Osteoblast (primary cell): Measurements from ENCODE around the gene CCL2. TPM values are rescaled to one million over a fixed set of nuclear protein-coding genes. Genes with fewer than 3 reads are reported as not detected.

Experiments
- DNase-seq: peaks from one replicate; pipeline ENCODE4 v3.0.0; 2011; ENCODE audit warnings: low spot score, mixed read lengths; ENCODE audit not compliant: insufficient read length; ENCODE audit errors: missing footprints
- H2AFZ ChIP-seq: 2 replicates; pipeline ENCODE4 v1.6.0; 2011; ENCODE audit warnings: mild to moderate bottlenecking, low read length
- H3K27ac ChIP-seq: 2 replicates; pipeline ENCODE4 v1.5.1; 2011; ENCODE audit warnings: mild to moderate bottlenecking, low read depth, low read length, moderate library complexity
- H3K27me3 ChIP-seq: 2 replicates; pipeline ENCODE4 v1.6.0; 2012; ENCODE audit warnings: mild to moderate bottlenecking, control low read depth, inconsistent platforms, low read length, moderate library complexity; ENCODE audit not compliant: insufficient read depth
- H3K36me3 ChIP-seq: 2 replicates; pipeline ENCODE4 v1.5.1; 2011; ENCODE audit warnings: mild to moderate bottlenecking, low read length, control low read depth, moderate library complexity; ENCODE audit not compliant: insufficient read depth
- H3K4me1 ChIP-seq: 2 replicates; pipeline ENCODE4 v1.5.1; 2011; ENCODE audit warnings: mild to moderate bottlenecking, low read length, control low read depth, moderate library complexity; ENCODE audit not compliant: insufficient read depth
- H3K4me2 ChIP-seq: 2 replicates; pipeline ENCODE4 v1.6.0; 2011; ENCODE audit warnings: mild to moderate bottlenecking, low read length; ENCODE audit not compliant: insufficient read depth
- H3K4me3 ChIP-seq: fragments of 200-600 bp; sonication (generic); 3 replicates; pipeline ENCODE4 v1.5.1; 2012; ENCODE audit warnings: mild to moderate bottlenecking, low read length, inconsistent platforms; ENCODE audit not compliant: insufficient read depth
- H3K79me2 ChIP-seq: 2 replicates; pipeline ENCODE4 v1.6.0; 2012; ENCODE audit warnings: mild to moderate bottlenecking, low read length, control low read depth, inconsistent platforms; ENCODE audit not compliant: insufficient read depth
- H3K9me3 ChIP-seq: 2 replicates; pipeline ENCODE4 v1.5.1; 2011; ENCODE audit warnings: low read depth, low read length, control low read depth
- H4K20me1 ChIP-seq: 2 replicates; pipeline ENCODE4 v1.6.0; 2012; ENCODE audit warnings: mild to moderate bottlenecking, low read length, control low read depth; ENCODE audit not compliant: insufficient read depth
- total RNA-seq: library from RNA; depleted of rRNA; stranded (reverse); fragments of >200 nt; gene quantifications from 2 replicates; pipeline ENCODE4 v1.2.3, GENCODE V29; 2012
- TF ChIP-seq, protein P1 (sequence below): IDR thresholded peaks from 2 replicates; pipeline ENCODE4 v1.5.1; 2011; ENCODE audit warnings: mild to moderate bottlenecking, low read depth, low read length, moderate library complexity; ENCODE audit errors: extremely low read depth

CCL2 gene
- total RNA-seq, 1 donor: 70.9 TPM

DNA sequence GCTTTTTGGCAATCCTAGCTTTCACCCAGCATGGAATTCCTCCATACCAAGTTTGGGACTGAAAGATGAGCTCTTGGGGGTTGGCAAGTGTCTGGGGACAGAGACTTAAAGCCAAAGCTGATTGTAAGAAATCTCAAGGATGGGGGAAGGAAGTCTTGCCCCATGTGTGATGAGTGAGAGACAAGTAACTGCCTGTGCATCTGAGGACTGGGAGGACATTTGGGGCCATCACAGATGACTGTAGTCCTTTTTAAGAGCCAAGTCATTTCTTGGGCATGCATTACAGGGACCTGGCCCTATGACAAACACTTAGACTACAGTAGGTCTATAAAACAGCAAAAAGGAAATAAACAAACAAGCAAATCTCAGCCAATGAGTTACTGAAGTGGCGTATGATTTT lies 36.3 kb upstream of the CCL2 start:
- Histone ChIP-seq H3K4me3 (no peak overlapping the region), H3K27me3 (no peaks in the 10 kb centered on the region), H2AFZ (no peak overlapping the region), H3K4me1 (no peaks in the 10 kb centered on the region), H3K79me2 (no peaks in the 10 kb centered on the region), H4K20me1 (no peaks in the 10 kb centered on the region), H3K4me2 (no peak overlapping the region), H3K36me3 (no peaks in the 10 kb centered on the region), H3K9me3 (no peaks in the 10 kb centered on the region), H3K27ac (no peak overlapping the region)
- DNase-seq: no peak
- TF ChIP-seq, protein P1, sequence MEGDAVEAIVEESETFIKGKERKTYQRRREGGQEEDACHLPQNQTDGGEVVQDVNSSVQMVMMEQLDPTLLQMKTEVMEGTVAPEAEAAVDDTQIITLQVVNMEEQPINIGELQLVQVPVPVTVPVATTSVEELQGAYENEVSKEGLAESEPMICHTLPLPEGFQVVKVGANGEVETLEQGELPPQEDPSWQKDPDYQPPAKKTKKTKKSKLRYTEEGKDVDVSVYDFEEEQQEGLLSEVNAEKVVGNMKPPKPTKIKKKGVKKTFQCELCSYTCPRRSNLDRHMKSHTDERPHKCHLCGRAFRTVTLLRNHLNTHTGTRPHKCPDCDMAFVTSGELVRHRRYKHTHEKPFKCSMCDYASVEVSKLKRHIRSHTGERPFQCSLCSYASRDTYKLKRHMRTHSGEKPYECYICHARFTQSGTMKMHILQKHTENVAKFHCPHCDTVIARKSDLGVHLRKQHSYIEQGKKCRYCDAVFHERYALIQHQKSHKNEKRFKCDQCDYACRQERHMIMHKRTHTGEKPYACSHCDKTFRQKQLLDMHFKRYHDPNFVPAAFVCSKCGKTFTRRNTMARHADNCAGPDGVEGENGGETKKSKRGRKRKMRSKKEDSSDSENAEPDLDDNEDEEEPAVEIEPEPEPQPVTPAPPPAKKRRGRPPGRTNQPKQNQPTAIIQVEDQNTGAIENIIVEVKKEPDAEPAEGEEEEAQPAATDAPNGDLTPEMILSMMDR: no peak

DNA sequence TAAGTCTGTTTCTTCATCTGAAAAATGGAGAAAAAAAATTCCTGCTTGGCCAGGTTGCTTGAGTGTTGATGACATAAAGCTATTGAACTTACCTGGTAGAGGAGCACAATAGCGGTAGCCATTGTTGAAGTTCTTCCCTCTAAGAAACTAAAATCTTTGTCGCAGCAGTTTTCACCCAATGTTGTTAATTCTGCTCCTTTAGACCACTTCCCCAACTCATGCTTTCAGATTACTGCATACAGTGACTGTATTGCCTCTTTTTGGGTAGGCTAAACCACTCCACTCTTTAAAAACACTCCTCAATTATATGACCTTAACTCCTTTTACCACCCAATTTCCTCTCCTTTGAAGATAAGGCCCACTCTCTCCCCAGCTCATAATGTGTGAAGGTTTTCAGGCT lies 35.7 kb upstream of the CCL2 start:
- Histone ChIP-seq H3K9me3 (no peaks in the 10 kb centered on the region), H3K4me2 (no peak overlapping the region), H4K20me1 (no peaks in the 10 kb centered on the region), H3K79me2 (no peaks in the 10 kb centered on the region), H3K27ac (no peak overlapping the region), H3K4me1 (no peaks in the 10 kb centered on the region), H3K36me3 (no peaks in the 10 kb centered on the region), H2AFZ (no peak overlapping the region), H3K27me3 (peaks cover 1% of the 10 kb centered on the region), H3K4me3 (no peak overlapping the region)
- TF ChIP-seq, protein P1: no peak
- DNase-seq: no peak

DNA sequence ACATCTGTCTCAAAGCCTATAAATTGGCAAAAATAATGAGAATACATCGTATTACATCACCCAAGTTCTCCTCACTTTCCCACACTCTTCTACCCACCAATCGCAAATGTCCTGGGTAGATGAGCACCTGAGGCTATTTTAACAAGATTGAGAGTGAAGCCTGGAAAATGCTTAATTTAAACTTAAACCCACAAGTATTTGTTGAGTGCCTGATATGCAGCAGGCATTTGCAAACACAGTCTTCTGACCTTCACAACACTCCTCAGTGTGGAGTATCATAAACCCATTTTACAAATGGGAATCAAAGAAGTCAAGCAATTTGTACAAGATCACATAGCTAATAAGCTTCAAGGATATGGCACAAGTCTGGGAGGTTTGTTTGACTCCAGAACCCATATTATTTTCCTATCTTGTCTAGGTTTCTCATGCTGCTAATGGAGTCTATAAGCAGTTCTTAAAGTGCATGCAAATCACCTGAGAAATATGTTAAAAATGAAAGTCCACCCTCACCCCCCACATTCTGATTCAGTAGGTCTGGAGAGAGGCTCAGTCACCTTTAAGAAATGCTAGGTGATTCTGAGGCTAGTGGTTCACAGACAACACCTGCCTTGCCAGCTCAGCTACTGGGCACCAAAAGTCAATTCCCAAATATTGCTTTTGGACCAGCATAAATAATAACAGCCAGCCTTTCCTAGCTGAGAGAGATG lies 34.9 kb upstream of the CCL2 start:
- no peaks in the 10 kb centered on the region for H3K9me3 ChIP-seq

DNA sequence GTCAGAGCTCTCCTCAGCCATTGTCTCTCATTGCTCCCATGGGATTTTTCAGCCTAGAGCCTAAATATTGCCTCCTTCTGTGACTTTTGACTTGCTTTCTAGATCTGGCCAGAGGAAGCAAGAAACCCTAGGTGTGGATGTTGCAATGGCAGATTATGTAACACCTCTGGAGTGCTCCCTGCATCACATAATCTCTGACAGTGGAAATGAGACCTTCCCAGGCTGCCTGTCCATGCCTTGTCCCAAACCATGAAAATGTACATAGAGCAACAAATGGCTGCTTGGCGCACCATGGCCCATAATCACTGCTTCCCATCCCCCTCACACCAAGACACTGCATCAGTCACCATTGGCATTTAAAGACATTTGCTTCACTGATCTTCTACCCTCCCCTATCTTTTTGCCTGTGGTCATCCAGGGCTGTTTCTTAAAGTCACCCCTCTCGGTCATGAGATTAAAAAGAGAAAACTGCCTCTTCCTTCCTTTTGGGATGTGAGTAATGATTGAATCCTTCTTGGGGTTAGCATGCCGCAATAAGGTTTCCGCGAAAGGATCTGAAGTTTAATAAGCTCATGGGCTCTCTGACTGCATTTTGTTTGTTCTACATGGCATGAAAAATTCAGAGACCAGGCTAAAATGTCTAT lies 34.2 kb upstream of the CCL2 start:
- H2AFZ ChIP-seq: no peak overlapping the region
- H3K27me3 ChIP-seq: peaks cover 4% of the 10 kb centered on the region
- no peak for DNase-seq
- no peaks in the 10 kb centered on the region for H3K36me3 ChIP-seq
- no peaks in the 10 kb centered on the region for H3K9me3 ChIP-seq
- H3K79me2 ChIP-seq: no peaks in the 10 kb centered on the region
- no peaks in the 10 kb centered on the region for H3K4me1 ChIP-seq
- TF ChIP-seq, protein P1: no peak
- H3K27ac ChIP-seq: no peak overlapping the region
- H3K4me3 ChIP-seq: no peak overlapping the region
- no peak overlapping the region for H3K4me2 ChIP-seq
- no peaks in the 10 kb centered on the region for H4K20me1 ChIP-seq

More for the DNA sequence above, 34.9 kb upstream of the CCL2 start:
- TF ChIP-seq, protein P1: no peak
- H3K4me2 ChIP-seq: no peak overlapping the region
- no peak overlapping the region for H3K4me3 ChIP-seq
- H3K27me3 ChIP-seq: peaks cover 4% of the 10 kb centered on the region
- no peak overlapping the region for H3K27ac ChIP-seq
- no peaks in the 10 kb centered on the region for H4K20me1 ChIP-seq
- no peak for DNase-seq
- H3K79me2 ChIP-seq: no peaks in the 10 kb centered on the region
- no peak overlapping the region for H2AFZ ChIP-seq
- H3K36me3 ChIP-seq: no peaks in the 10 kb centered on the region
- H3K4me1 ChIP-seq: no peaks in the 10 kb centered on the region
